HUES48 (cell line): Measurements from ENCODE around the gene NEK10.

Source experiments
- H3K27ac ChIP-seq: one replicate; pipeline ENCODE4 v1.7.0; 2013; ENCODE audit warnings: low read depth, low read length, inconsistent platforms
- H3K27me3 ChIP-seq: 2 replicates; pipeline ENCODE4 v1.6.1; 2013; ENCODE audit warnings: mild to moderate bottlenecking, low read length; ENCODE audit not compliant: control insufficient read depth, insufficient read depth
- H3K36me3 ChIP-seq: 2 replicates; pipeline ENCODE4 v1.6.1; 2013; ENCODE audit warnings: low read length; ENCODE audit not compliant: control insufficient read depth, insufficient read depth
- H3K4me1 ChIP-seq: 2 replicates; pipeline ENCODE4 v1.6.1; 2013; ENCODE audit warnings: mild to moderate bottlenecking, low read length; ENCODE audit not compliant: control insufficient read depth, insufficient read depth
- H3K4me3 ChIP-seq: 2 replicates; pipeline ENCODE4 v1.5.1; 2013; ENCODE audit warnings: mild to moderate bottlenecking, low read depth, low read length
- H3K9ac ChIP-seq: 2 replicates; pipeline ENCODE4 v1.6.1; 2013; ENCODE audit warnings: mild to moderate bottlenecking, low read depth, low read length, moderate library complexity
- H3K9me3 ChIP-seq: 2 replicates; pipeline ENCODE4 v1.6.1; 2013; ENCODE audit warnings: low read length; ENCODE audit not compliant: control insufficient read depth, insufficient read depth

NEK10 gene

GRCh38 chr3:27174530-27174929 is 194.7 kb downstream of the NEK10 start:
- H3K4me1 ChIP-seq: no peaks in the 10 kb centered on the region
- H3K27me3 ChIP-seq: no peaks in the 10 kb centered on the region
- no peak overlapping the region for H3K9ac ChIP-seq
- H3K4me3 ChIP-seq: no peak overlapping the region
- H3K27ac ChIP-seq: no peak overlapping the region
- H3K9me3 ChIP-seq: no peaks in the 10 kb centered on the region
- no peaks in the 10 kb centered on the region for H3K36me3 ChIP-seq

DNA sequence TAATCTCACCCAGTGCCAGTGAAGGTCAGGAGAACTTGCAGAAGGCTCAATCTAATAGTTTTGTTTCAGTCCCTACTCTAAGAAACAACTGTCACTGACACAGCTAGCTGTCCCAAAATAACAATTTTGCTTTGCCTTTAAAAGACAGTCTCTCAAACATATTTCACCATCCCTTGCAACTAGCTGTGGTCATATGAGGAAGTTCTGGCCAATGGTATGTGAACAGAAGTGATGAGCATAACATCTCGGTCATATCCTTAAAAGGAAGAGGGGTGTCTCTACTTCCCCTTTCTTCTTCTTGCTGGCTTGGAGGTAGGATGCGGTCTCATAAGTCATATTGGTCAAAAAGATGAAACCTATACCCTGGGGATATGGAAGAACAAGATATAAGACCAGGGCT is 198.1 kb downstream of the NEK10 start:
- Histone ChIP-seq H3K4me3 (no peak overlapping the region), H3K4me1 (no peaks in the 10 kb centered on the region), H3K27ac (no peak overlapping the region), H3K9me3 (no peaks in the 10 kb centered on the region), H3K36me3 (no peaks in the 10 kb centered on the region), H3K9ac (no peak overlapping the region), H3K27me3 (no peaks in the 10 kb centered on the region)

GRCh38 chr3:27166888-27167287 is 202.3 kb downstream of the NEK10 start:
- Histone ChIP-seq H3K36me3 (no peaks in the 10 kb centered on the region), H3K27me3 (no peaks in the 10 kb centered on the region), H3K9ac (no peak overlapping the region), H3K4me1 (no peaks in the 10 kb centered on the region), H3K27ac (no peak overlapping the region), H3K9me3 (no peaks in the 10 kb centered on the region), H3K4me3 (no peak overlapping the region)

DNA sequence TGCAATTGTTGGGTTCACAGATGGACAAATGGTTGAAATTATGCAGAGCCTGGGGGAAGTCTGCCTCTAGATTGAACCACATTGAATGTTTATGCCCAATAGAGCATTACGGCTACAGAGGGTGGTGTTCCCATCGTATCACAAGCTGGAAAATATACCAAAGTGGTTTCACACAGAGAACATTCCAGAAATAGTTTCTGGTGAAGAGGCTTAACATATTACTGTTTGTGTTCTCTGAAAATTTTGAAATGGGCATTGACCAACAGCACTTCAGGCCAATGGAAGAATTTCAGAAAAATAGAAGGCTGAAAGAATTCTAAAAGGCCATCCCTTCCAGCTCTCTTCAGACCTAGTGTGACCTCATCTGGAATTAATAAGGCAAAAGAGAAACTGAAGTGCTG is 203.9 kb downstream of the NEK10 start:
- no peaks in the 10 kb centered on the region for H3K9me3 ChIP-seq
- no peaks in the 10 kb centered on the region for H3K27me3 ChIP-seq
- no peak overlapping the region for H3K9ac ChIP-seq
- H3K4me1 ChIP-seq: no peaks in the 10 kb centered on the region
- H3K27ac ChIP-seq: no peak overlapping the region
- H3K4me3 ChIP-seq: no peak overlapping the region
- no peaks in the 10 kb centered on the region for H3K36me3 ChIP-seq

DNA sequence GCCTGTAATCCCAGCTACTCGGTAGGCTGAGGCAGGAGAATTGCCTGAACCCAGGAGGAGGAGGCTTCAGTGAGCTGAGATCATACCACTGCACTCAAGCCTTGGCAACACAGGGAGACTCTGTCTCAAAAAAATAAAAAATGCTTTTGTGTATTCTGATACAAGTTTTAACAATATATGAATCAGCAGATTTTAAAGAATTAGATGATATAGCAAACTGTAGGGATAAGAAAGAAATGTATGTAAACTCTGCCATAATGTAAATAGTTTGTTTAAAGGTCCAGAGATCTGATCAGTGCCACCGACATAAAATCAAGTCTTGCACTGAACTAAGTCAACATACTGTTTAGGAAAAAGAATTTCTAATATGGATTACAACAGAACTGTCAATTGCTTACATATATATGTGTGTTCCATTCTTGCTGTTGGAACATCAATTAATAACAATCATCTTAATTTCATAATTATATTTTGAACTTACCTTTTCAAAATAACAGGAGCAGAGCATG is 208.3 kb downstream of the NEK10 start:
- H3K27me3 ChIP-seq: no peaks in the 10 kb centered on the region
- H3K36me3 ChIP-seq: no peaks in the 10 kb centered on the region
- H3K4me1 ChIP-seq: no peaks in the 10 kb centered on the region
- no peak overlapping the region for H3K27ac ChIP-seq
- no peaks in the 10 kb centered on the region for H3K9me3 ChIP-seq
- H3K9ac ChIP-seq: no peak overlapping the region
- no peak overlapping the region for H3K4me3 ChIP-seq

- no peak overlapping the region for H3K9ac ChIP-seq
- no peaks in the 10 kb centered on the region for H3K4me1 ChIP-seq
- no peaks in the 10 kb centered on the region for H3K9me3 ChIP-seq
- H3K4me3 ChIP-seq: no peak overlapping the region
- no peaks in the 10 kb centered on the region for H3K36me3 ChIP-seq
- H3K27me3 ChIP-seq: no peaks in the 10 kb centered on the region
- no peak overlapping the region for H3K27ac ChIP-seq
Observed at GRCh38 chr3:27160146-27160545, 209.0 kb downstream of the NEK10 start.

DNA sequence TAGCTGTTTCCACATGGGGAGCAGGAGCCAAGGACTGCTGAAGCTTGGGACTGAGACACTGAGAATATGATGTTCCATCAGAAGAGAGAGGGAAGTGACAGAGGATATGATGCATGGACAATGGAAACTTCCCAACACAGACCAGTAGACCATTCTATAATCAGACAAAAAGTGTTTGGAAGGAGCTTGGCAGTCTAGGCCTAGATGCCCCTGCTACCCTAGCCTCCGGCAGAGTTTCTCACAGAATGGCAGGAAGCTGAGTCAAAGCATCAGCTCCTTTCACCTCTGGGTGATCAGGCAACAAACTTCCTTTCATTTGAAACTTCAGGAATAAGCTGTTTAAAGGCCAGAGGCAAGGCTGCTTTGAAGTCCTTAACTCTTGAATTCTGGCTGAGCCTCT is 222.0 kb downstream of the NEK10 start:
- no peak overlapping the region for H3K27ac ChIP-seq
- no peak overlapping the region for H3K9ac ChIP-seq
- no peaks in the 10 kb centered on the region for H3K36me3 ChIP-seq
- H3K4me3 ChIP-seq: no peak overlapping the region
- H3K27me3 ChIP-seq: no peaks in the 10 kb centered on the region
- H3K9me3 ChIP-seq: no peaks in the 10 kb centered on the region
- no peaks in the 10 kb centered on the region for H3K4me1 ChIP-seq

DNA sequence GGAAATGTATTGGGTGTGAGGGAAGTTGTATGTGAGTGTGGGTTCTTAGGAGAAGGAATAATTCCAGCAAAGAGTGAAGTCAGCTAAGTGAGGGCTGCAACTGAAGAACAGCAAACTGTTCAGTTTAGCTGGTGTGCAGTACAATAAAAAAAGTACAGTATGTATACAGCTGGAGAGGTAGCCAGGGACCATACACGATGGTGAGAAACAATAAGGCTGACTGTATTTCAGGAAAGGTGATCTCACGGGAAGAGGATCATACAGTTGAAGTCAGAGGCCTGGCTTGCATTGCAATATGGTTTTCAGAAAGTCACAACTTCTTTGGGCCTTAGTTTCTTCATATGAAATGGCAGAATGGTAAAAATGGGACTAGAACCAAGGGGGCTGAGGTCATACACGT is 222.4 kb downstream of the NEK10 start:
- H3K36me3 ChIP-seq: no peaks in the 10 kb centered on the region
- no peak overlapping the region for H3K27ac ChIP-seq
- no peaks in the 10 kb centered on the region for H3K9me3 ChIP-seq
- H3K27me3 ChIP-seq: no peaks in the 10 kb centered on the region
- no peaks in the 10 kb centered on the region for H3K4me1 ChIP-seq
- no peak overlapping the region for H3K4me3 ChIP-seq
- H3K9ac ChIP-seq: no peak overlapping the region

DNA sequence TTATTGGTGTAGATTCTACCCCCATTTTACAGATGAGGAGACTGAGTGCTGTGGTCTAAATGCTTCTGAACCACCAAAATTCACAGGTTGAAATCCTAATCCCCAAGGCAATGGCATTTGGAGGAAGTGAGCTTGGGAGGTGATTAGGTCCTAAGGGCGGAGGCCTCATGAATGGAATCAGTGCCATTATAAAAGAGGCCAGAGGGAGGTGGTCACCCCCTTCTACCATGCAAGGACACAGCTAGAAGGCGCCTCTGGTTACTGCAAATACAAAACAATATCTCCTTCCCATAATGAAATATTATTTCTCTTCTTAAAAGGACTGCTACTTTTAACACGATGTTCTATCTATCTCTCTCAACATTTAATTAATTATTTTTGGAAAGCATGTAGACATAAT is 223.5 kb downstream of the NEK10 start:
- no peaks in the 10 kb centered on the region for H3K27me3 ChIP-seq
- peaks cover 8% of the 10 kb centered on the region for H3K9me3 ChIP-seq
- no peaks in the 10 kb centered on the region for H3K4me1 ChIP-seq
- H3K36me3 ChIP-seq: no peaks in the 10 kb centered on the region
- no peak overlapping the region for H3K27ac ChIP-seq
- no peak overlapping the region for H3K4me3 ChIP-seq
- H3K9ac ChIP-seq: no peak overlapping the region

DNA sequence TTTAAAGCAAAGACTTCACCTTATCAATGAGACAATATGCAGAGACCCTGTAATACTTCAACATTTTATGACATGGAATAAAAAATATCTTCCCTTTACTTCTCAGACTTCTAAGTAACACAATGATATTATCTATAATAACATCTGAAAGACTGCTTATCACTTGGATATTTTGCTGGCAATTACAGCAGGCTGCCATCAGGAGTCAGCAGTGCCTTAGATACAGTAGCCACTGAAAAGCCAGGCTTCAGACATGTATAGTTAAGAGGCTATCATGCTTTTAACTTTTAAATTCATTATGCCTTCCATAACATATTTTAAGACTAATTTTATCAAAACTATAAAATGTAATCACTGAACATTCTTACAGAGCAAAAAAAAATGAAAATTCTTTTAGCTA is 227.5 kb downstream of the NEK10 start:
- Histone ChIP-seq H3K9ac (no peak overlapping the region), H3K27me3 (no peaks in the 10 kb centered on the region), H3K4me3 (no peak overlapping the region), H3K4me1 (no peaks in the 10 kb centered on the region), H3K27ac (no peak overlapping the region), H3K9me3 (peaks cover 8% of the 10 kb centered on the region), H3K36me3 (no peaks in the 10 kb centered on the region)

DNA sequence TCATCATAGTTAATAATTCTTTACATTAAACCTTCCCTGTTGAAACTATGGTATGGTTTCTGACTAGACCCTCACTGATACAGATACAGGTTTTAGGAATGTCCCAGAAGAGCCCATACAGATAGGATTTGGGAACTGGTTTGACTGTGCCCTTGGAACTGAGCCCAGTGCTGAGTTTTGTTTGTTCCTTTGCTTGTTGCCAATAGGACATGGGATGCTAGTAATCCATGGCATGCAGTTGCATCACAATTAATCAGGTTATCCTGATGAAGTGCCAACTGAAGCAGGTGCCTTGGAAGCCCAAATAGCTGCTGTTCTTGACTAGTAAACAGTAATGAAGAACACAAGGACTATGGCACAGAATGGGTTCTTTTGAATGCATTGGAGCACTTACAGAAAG is 230.6 kb downstream of the NEK10 start:
- Histone ChIP-seq H3K27me3 (no peaks in the 10 kb centered on the region), H3K36me3 (no peaks in the 10 kb centered on the region), H3K4me1 (no peaks in the 10 kb centered on the region), H3K27ac (no peak overlapping the region), H3K9ac (no peak overlapping the region), H3K4me3 (no peak overlapping the region), H3K9me3 (peaks cover 8% of the 10 kb centered on the region)

DNA sequence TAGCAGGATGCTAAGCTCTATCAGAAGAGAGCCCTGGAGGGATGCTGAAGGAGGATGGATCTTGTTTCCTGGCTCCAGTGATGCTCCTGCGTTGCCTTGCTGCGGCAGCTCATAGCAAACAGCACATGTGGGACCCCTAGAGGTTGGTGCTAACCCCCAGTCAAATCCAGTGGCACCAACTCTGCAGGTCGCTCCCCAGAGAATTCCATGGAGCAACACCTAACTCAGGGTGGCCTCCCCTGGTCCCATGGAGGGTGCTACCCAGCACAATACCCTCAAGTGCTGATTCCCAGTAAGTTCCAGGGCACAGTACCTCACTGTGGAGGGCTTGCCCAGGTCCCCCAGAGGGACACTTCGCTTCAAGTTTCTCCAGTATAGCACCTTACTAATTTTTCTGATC is 231.2 kb downstream of the NEK10 start:
- no peak overlapping the region for H3K27ac ChIP-seq
- no peaks in the 10 kb centered on the region for H3K27me3 ChIP-seq
- H3K9ac ChIP-seq: no peak overlapping the region
- peaks cover 8% of the 10 kb centered on the region for H3K9me3 ChIP-seq
- H3K4me1 ChIP-seq: no peaks in the 10 kb centered on the region
- H3K4me3 ChIP-seq: no peak overlapping the region
- H3K36me3 ChIP-seq: no peaks in the 10 kb centered on the region
